ENCODE measurements around the gene PTGDS. TPM values are rescaled to one million over a fixed set of nuclear protein-coding genes. Genes with fewer than 3 reads are reported as not detected.

The PTGDS gene
- total and polyA plus RNA-seq, 9 of the 15 experiments (the other 6 are each of a cell fraction or from before 2014, with no cell fraction given), result 0.46 to 7.1 (median 2.0) TPM

- peak; percentile 81 for TF ChIP-seq MGA (IDR thresholded peaks at IDR 0.05)
- TF ChIP-seq ZKSCAN1 (IDR thresholded peaks at IDR 0.05; ENCODE audit: low read depth, low read length), result 0 out of 2 replicates have a peak, but pooled peaks have one; percentile 28
- TF ChIP-seq CREB3 (tag; conservative IDR thresholded peaks at IDR 0.05; ENCODE audit: low read depth), result no peak
- TF ChIP-seq FOXM1 (IDR thresholded peaks at IDR 0.05; ENCODE audit: low read depth), result no peak
- no peak for TF ChIP-seq FOXM1 (CRISPR knock-in tag; IDR thresholded peaks at IDR 0.05; ENCODE audit: low read depth)
- no peak for TF ChIP-seq IFI16 (CRISPR knock-in tag; IDR thresholded peaks at IDR 0.05)
- TF ChIP-seq MLLT1 (IDR thresholded peaks at IDR 0.05), result no peak
- no peak for TF ChIP-seq RNF219 (CRISPR knock-in tag; IDR thresholded peaks at IDR 0.05)
- TF ChIP-seq CXXC5 (CRISPR knock-in tag; IDR thresholded peaks at IDR 0.05), result peak; percentile 76
- TF ChIP-seq RNF2 (IDR thresholded peaks at IDR 0.05), result peak; percentile 31; the same call in 1 of the 2 replicates
- no peak for TF ChIP-seq TSC22D4 (tag; IDR thresholded peaks at IDR 0.05)
Observed at GRCh38 chr9:136949817-136950655, 27.3 kb upstream of the PTGDS start (continued).
